Stimulated activated CD8-positive, alpha-beta memory T cell treated with anti-CD3 and anti-CD28 coated beads, Interleukin-7, amount 100 ng/mL, for 1 hour (primary cell): ENCODE data around the gene GTPBP2.
"Not testable (repeated sequence)": the region's sequence is repeated elsewhere in the genome, so short reads cannot be mapped to it uniquely, and the experiment has no call there.

ENCODE experiments used
- DNase-seq, 2 donors: peaks; one replicate each; pipeline ENCODE4 v3.0.0-alpha.2; 2020; ENCODE audit warnings: low read depth in 2 of 2

The GTPBP2 gene

DNA sequence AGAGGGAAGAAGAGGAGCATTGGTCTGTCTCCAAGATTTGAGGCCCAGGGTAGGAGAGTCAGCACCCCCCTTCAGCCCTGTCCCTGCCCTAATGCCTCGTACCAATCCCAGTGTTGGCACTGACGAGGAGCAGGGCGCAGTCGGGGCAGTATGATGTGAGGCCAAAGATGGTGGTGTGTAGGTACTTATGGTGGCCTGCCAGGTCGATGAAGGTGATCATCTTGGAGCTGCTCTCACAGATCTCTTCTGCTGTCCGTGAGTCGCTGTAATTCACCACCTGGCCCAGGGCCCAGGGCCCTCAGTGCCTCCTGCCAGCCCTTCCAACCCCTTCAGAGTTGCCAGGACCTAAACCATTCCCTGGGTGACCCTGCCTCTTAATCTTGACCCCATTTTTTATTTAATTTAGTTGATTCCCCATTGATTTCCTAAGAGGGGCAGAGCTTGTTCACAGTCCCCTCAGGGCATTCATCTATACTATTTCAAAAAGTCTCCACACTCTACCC is 4.2 kb downstream of the GTPBP2 start:
- no peak for DNase-seq

DNA sequence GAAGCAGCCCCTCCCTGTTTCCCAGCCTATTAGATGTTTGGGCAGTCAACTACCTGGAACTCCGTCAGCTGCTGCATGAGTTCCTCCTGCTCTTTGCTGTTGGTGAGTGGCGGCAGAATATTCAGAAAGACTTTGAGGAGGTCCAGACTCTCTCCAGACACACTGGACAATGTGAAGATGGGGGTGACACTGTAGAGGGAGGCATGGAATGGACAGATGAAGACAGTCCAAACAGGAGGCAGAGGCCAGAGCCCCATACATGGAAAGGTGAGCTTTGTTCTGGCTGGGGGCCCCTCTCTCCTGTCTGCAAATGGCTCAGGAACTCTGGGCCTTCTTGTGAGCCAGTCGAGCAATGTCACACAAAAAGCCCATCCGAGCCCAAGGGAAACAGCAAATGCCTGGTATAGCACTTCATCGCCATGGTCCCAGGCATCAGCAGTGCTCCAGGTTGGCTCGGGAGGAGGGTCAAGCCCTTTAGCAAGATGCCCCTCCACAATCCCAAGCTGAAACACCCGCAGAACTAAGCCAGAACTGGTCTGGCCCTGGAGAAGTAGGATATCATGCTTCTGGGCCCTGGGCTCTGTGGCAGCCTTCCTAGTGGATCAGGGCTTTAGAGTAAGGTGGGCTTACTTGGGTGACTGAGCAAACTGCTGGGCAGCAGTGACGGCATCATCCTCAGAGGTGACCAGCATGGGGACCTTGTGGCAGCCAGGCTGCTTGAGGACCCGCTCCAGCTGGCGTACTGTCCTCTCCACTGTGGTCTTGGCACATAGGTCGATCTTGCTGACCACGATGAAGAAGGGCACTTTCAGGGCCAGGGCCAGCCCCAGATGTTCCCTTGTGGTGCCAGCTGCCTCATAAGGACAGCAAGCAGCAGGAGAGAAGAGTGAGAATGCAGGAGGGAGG is 4.9 kb downstream of the GTPBP2 start:
- no peak for DNase-seq

DNA sequence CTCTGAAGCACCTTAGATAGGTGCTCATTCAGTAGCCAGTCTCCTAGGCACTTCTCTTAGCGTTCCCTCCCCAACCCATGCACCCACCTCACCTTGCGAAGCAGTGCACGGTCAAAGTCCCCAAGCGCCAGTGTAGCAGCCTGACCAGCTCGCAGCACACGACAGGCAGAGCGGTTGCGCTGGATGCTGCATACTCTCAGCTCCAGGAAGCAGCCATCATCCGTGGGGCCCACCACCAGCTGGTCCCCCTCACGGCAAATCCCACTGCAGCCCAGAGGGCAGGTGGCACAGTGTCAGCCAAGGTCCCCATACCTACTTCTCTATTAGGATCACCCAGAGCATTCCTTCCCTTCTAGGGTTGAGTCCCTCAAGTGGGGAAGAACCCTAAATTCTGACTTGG is 6.5 kb downstream of the GTPBP2 start:
- DNase-seq: no peak

DNA sequence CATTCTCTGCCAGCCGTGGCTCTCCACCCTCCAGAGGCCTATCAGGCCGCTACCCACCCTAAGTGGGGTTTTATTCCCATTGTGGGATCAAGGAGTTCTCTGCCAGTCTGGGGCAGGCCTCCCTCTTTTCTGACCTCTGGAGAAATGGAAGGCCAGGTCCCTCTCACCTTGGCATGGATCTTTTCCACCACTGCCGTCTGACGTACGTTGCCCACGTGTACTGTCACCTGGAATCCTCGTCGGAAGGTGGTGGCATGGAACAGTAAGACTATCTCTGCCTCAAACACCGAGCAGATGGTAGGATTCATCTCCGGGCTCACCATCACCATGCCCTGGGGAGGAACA is 7.3 kb downstream of the GTPBP2 start:
- DNase-seq: no peak

DNA sequence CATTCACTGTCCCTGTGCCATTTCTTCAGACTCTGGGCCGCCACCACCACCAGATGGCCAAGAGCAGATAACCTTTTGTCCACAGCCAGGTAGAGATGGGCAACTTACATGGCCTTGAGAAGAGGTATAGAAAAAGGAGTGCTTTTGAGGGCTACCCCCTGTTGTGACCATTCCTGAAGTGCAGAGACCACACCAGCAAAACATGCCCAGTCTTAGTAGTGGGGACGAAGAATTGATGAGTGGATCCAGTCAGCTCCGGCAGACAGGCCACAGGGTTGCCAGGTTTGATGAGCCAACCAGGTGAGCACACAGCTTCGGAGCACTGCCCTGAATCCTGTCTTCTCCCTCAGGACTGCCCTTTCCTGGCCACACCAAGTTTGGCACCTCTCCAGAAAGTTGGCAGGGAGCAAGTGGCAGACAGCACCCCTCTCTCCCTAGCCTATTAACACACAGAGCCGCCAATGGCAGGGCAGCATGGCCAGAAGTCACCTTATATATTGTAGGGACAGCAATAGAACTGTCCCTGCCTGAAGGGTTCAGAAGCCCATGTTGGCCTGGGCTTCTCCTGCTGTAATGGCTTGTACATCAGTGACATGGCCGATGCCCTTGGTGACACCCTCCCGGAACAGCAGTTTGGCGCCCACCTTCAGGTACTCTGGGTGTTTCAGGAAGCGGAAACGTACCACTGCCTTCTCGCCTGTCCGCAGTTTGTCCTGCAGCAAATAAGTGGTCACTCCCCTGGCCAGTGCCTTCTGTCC is 7.8 kb downstream of the GTPBP2 start:
- DNase-seq: no peak

DNA sequence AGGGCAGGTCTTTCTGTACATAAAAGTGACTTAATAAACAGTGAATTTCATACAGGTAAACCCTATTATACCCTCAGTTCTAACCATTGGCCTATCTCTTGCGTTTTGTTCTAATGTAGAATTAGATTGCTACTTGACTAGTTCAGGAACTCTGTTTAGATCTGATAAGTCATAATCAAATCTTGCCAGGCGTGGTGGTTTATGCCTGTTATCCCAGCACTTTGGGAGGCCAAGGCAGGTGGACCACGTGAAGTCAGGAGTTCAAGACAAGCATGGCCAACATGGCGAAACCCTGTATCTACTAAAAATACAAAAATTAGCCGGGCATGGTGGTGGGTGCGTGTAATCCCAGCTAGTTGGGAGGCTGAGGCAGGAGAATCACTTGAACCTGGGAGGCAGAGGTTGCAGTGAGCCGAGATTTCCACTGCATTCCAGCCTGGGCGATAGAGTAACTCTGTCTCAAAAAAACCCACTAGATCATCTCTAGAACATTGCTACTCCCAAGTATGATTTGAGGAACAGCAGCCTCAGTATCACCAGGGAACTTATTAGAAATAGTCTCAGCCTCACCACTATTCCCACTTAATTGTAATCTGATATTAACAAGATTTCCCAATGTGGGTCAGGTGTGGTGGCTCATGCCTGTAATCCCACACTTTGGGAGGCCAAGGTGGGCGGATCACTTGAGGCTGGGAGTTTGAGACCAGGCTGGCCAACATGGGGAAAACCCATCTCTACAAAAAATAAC is 12.2 kb downstream of the GTPBP2 start:
- DNase-seq: no peak

DNA sequence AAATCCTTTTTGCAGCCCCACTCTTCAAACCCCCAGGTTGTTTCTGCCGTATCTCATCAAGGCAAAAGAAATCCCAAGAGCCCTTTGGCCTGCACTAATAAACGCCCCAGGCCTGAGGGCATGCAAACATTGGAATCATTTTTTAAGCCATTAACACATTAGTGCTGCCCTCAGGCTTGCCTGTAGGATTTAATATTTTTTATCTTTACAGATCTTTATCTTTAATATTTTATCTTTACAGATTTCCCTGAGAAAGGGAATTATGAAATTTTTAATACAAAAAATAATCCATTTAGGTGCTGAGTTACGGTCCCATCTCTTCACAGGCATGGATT is 14.7 kb downstream of the GTPBP2 start:
- no peak for DNase-seq

DNA sequence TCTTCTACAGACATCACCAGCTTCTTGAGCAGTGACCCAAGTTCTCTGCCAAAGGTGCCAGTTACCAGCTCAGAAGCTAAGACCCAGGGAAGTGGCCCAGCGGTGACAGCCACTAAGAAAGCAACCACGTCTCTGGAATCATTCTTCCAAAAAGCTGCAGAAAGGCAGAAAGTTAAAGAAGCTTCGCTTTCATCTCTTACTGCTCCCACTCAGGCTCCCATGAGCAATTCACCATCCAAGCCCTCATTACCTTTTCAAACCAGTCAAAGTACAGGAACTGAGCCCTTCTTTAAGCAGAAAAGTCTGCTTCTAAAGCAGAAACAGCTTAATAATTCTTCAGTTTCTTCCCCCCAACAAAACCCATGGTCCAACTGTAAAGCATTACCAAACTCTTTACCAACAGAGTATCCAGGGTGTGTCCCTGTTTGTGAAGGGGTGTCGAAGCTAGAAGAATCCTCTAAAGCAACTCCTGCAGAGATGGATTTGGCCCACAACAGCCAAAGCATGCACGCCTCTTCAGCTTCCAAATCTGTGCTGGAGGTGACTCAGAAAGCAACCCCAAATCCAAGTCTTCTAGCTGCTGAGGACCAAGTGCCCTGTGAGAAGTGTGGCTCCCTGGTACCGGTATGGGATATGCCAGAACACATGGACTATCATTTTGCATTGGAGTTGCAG is 15.2 kb downstream of the GTPBP2 start:
- DNase-seq: no peak

DNA sequence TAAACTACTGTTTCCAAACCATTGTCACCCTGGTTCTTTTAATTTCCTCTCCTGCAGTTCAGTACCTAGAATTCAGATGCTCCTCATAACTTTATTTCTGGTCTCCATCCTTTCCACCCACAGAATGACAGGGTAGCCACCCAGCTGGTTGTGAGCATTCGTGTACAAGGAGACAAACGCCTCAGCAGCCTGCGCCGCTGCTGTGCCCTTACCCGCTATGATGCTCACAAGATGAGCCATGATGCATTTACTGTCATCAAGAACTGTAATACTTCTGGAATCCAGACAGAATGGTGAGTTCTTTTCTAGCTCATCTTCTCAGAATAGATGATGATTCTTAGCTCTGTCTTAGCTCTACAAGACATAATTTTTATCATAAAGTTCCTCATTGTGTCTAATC is 18.6 kb downstream of the GTPBP2 start:
- DNase-seq: no peak

DNA sequence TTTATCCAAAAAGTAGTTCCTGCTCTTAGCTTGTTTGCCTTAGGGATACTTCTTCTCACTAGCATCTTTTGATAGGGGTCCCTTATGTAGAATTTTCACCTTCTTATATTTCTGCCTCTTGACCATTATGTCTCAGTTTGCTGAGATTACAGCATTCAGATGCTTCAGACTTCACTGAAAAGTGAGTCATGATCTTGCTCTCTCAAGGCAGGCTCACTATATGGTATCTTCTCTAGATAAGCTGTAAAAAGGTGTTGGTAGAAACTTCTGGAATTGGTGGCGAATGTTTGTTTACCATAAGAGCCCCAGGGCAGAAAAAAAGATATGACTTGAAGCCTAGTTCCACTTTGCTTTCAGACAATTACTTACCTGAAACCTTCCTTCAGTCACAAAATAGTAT is 19.7 kb downstream of the GTPBP2 start:
- no peak for DNase-seq

DNA sequence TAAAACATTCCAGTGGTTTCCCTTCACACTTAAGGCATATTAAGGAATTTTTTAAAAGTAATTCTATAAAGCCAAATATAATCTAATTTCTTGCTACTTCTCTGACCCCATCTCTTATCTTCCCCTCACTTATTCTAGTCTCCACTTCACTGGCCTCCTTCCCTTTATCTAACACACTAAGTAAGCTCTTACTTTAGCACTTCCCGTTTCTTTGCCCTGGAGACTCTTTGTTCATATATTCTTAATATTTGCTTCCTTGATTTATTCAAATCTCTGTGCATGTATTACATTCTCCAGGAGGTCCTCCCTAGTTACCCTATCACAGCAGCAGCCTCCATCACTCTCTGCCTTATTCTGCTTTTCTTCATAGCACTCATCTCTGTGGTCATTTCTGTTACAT is 20.3 kb downstream of the GTPBP2 start:
- no peak for DNase-seq

DNA sequence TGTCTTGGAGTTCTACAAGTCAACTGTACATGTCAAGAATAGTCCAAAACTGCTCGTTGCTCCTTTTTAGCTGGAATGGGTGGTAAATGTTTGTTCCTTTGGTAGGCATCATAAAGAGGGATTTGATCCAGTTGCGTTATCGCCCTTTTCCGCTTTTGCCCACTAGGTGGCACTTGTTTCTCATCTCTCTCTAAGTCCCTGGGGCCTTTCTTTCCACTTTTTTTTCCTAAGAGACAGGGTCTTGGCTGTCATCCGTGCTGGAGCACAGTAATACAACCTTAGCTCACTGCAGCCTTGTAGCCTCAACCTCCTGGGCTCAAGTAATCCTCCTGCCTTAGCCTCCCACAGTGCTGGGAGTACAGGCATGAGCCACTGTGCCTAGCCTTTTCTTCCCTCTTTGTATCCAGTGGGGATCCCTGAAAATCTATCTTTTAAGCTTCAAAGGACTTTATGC is 20.7 kb downstream of the GTPBP2 start:
- DNase-seq: peak; percentile 20 to 42

DNA sequence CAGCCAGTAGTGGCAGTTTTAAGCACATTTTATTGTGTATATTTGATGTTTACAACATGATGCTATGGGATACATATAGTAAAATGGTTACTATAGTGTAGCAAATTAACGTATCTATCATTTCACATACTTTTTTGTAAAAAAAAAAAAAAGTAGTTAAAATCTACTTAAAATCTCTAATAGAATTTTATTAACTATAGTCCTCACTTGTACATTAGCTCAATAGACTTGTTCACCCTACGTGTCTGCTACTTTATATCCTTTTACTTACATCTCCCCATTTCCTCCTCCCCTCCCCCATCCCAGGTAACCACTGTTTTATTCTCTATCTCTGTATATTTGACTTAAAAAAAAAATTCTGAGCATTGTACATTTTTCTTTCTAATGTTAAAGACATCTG is 23.0 kb downstream of the GTPBP2 start:
- no peak for DNase-seq

DNA sequence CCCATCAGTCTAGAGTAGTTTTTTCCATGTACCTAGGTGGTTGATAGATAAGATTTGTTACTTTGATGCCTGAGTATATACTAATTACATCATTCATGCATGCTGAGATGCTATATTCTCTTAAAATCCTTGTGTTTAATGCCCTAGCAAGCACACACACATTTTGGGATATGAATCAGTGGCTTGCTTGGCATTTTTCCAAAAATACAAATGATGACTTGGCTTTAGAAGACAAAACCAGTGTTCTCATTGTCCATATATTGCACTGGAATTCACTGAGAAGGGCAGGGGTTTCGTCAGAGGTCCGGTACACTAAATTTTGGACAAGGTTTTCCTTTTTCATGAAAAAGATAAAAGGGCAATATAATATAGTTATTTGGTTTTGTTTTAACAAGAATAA is 24.9 kb downstream of the GTPBP2 start:
- no peak for DNase-seq

DNA sequence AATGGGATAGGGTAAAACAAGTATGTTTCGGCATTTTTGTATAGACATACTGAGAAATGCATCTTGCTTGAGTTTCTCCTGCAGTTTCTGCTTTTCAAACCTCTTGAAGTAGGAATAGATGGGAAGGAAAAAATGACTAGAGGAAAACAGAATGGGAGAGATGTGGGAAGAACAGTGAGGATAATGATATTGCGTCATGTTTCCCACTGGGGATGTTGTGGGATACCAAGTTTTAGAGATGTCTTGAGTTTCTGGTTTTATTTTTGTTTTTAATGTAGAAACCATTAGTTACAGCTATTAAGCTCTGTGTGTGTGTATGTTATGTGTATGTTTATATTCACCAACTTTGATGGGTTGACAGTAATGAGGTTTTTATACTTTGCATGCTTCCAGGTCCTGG is 28.5 kb downstream of the GTPBP2 start:
- DNase-seq: no peak

DNA sequence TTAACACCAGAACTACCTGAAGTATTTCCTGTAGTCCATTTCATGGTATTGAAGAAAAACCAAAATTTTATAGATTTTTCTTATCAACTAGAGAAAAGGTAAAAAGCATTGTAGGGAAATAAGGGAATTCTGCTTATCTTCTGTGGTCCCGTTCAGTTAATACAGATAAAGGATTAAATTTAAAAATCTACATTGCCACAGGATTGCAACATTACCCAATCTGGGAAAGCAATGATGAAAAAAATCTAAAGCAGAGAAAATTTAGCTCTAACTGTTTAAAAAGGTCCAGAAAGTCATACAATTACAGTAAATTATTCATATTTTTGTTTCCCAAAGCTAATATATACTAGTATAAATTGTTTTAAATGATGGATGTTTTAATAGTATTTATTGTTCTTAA is 35.1 kb downstream of the GTPBP2 start:
- DNase-seq: no peak

DNA sequence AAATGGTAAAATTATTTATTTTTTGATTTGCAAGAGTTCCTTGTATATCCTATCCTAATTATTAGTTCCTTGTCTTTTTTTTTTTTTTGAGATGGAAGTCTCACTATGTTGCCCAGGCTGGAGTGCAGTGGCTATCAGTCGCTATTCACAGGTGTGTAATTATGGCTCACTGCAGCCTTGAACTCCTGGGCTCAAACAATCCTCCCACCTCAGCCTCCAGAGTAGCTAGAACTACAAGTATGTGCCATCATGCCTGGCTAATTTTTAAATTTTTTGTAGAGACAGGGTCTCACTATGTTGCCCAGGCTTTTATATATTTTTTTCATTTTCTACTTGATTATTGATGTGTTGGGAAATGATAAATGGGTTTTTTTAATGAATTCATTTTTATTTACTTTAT is 39.5 kb downstream of the GTPBP2 start:
- DNase-seq: not testable (repeated sequence)

DNA sequence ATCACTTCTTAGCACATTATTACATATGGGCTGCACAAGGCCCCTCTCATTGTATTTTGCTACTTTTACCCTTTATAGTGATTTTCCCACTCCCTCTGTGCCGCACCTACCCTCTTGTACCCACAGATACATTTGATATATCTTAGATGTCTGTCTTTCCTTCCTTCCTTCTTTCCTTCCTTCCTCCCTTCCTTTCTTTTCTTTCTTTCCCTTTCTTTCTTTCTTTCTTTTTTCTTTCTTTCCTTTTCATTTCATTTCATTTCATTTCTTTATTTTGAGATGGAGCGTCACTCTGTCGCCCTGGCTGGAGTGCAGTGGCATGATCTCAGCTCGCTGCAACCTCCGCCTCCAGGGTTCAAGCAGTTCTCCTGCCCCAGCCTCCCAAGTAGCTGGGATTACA is 40.9 kb downstream of the GTPBP2 start:
- no peak for DNase-seq

DNA sequence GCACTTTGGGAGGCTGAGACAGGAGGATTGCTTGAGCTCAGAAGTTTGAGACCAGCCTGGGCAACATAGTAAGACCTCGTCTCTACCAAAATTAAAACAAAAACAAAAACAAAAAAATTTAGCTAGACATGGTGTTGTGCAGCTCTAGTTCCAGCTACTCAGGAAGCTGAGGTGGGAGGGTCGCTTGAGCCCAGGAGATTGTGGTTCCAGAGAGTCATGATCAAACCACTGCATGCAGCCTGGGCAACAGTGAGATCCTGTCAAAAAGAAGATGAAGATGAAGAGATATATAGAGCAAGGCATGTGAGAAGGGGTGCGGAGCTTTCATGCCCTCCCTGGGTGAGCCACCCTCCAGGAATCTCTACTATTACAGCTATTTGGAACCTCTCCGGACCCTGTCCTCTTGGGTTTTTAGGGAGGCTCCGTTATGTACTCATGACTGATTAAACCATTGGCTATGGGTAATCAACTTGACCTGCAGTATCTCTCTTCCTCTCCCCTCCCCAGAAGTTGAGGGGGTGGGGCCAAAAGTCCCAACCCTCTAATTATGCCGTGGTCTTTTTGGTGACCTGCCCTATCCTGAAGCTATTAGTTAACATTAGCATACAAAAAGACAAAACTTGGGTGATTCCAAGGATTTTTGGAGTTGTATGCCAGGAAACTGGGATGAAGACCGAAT is 44.0 kb downstream of the GTPBP2 start:
- no peak for DNase-seq

DNA sequence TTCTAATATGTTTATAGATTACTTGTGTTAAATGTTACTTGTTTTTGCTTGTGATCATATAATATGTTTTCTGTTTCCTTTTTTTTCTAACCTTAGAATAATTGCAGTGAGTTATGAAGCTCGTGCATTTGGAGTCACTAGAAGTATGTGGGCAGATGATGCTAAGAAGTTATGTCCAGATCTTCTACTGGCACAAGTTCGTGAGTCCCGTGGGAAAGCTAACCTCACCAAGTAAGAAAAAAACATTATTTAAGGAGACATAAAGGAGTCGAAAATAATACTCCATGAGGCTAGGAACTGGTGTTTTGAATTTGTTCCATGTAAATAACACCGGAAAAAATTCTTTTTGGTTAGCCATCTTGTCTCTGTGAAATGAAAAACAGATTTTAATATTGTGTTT is 46.2 kb downstream of the GTPBP2 start:
- DNase-seq: no peak

DNA sequence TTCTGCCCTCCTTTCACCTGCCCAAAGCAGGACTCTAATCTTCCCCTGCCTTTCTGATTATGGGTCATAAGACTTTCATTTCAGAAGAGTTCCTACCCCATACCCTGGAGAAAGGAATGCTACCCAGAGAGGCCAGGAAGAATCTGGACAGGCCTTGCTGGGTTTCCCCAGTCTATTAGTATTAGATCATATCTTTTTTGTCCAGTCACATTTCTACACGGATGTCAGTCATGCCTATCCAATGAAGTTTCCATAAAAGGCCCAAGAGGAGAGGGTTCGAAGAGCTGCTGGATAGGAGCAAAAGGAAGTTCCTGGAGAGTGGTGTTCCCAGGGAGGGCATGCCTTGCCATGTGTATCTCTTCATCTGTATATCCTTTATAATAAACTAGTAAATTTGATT is 49.9 kb downstream of the GTPBP2 start:
- no peak for DNase-seq
